Endothelial cell of umbilical vein (primary cell): ENCODE data around the gene RUVBL1. TPM values are rescaled to one million over a fixed set of nuclear protein-coding genes. Genes with fewer than 3 reads are reported as not detected.

ENCODE experiments used
- BruUV-seq: library from RNA; stranded (reverse); fragments of 400-500 nt; replicated peaks from 2 replicates; lab custom pipeline; 2021; lab: Mats Ljungman, UMichigan
- CTCF ChIA-PET: fragments of 300-600, 350-600 bp; sonication (Branson Sonifier 250); formaldehyde crosslinking; loops from one replicate; lab custom pipeline; 2021; ENCODE audit warnings: antibody characterized with exemption, inconsistent platforms; lab: Charles Lee
- POLR2A ChIA-PET: fragments of 300-600, 350-600 bp; sonication (Branson Sonifier 250); formaldehyde crosslinking; loops from one replicate; lab custom pipeline; 2021; ENCODE audit warnings: antibody characterized with exemption, inconsistent platforms; lab: Charles Lee
- DNase-seq: peaks from one replicate; pipeline ENCODE4 v3.0.0-alpha.2; 2011; ENCODE audit warnings: low read depth, low spot score
- FAIRE-seq: peaks from 2 replicates; lab custom pipeline; 2011; peaks lifted over from hg19 to GRCh38; lab: Jason Lieb, UNC
- H2AFZ ChIP-seq: 2 replicates; pipeline ENCODE4 v1.6.0; 2012; ENCODE audit warnings: low read depth, low read length, control low read depth, inconsistent platforms
- H3K27ac ChIP-seq: 2 replicates; pipeline ENCODE4 v1.5.1; 2011; ENCODE audit warnings: low read depth, mild to moderate bottlenecking, control low read depth, low read length, moderate library complexity; ENCODE audit not compliant: insufficient read depth
- H3K27me3 ChIP-seq, 2 experiments: 2 replicates each; pipeline versions ENCODE4 v1.6.0 to v1.6.1; 2011; ENCODE audit warnings: low read length in 2 of 2, mixed read lengths in 1 of 2; ENCODE audit not compliant: control insufficient read depth in 2 of 2, insufficient read depth in 2 of 2
- H3K36me3 ChIP-seq, 2 experiments: 2 replicates in 1 of 2; 3 replicates in 1 of 2; pipeline ENCODE4 v1.5.1; 2011; ENCODE audit warnings: low read length in 2 of 2, mild to moderate bottlenecking in 1 of 2, moderate library complexity in 1 of 2; ENCODE audit not compliant: control insufficient read depth in 2 of 2, insufficient read depth in 2 of 2; ENCODE audit errors: extremely low read depth in 1 of 2
- H3K4me1 ChIP-seq: 3 replicates; pipeline ENCODE4 v1.5.1; 2011; ENCODE audit warnings: mild to moderate bottlenecking, low read length; ENCODE audit not compliant: control insufficient read depth, insufficient read depth; ENCODE audit errors: extremely low read depth
- H3K4me2 ChIP-seq: 2 replicates; pipeline ENCODE4 v1.6.1; 2011; ENCODE audit warnings: low read length, control low read depth, mixed read lengths; ENCODE audit not compliant: insufficient read depth
- H3K4me3 ChIP-seq, 3 experiments: fragments of 200-600 bp in 1 of 3; sonication (generic), shearing (Covaris generic) in 1 of 3; replicated peaks in 1 of 3; 2 replicates each; pipeline ENCODE4 v1.5.1; 2011 to 2016; ENCODE audit warnings: control low read depth in 3 of 3, low read length in 3 of 3, mild to moderate bottlenecking in 2 of 3, inconsistent platforms in 1 of 3, low read depth in 1 of 3, moderate library complexity in 1 of 3; ENCODE audit not compliant: insufficient read depth in 1 of 3
- H3K79me2 ChIP-seq: 2 replicates; pipeline ENCODE4 v1.6.0; 2012; ENCODE audit warnings: low read length, inconsistent platforms; ENCODE audit not compliant: control insufficient read depth, insufficient read depth
- H3K9ac ChIP-seq: replicated peaks from 2 replicates; pipeline ENCODE3; 2011; ENCODE audit warnings: low read length, control low read depth; ENCODE audit not compliant: insufficient read depth; ENCODE audit errors: extremely low read depth
- H3K9me1 ChIP-seq: replicated peaks from 3 replicates; pipeline ENCODE4 v1.6.0; 2011; ENCODE audit warnings: mild to moderate bottlenecking, low read length; ENCODE audit not compliant: control insufficient read depth, insufficient read depth; ENCODE audit errors: extremely low read depth
- H3K9me3 ChIP-seq: replicated peaks from 2 replicates; pipeline ENCODE4 v1.5.1; 2012; ENCODE audit warnings: low read length, inconsistent platforms; ENCODE audit not compliant: control insufficient read depth, insufficient read depth
- H4K20me1 ChIP-seq: replicated peaks from 2 replicates; pipeline ENCODE3; 2011; ENCODE audit warnings: mild to moderate bottlenecking, low read length; ENCODE audit not compliant: control insufficient read depth, insufficient read depth; ENCODE audit errors: extremely low read depth
- CTCF ChIP-seq, 2 donors: IDR thresholded peaks; 1 replicate in 1 of 2; 2 replicates in 1 of 2; pipeline ENCODE4 v1.5.1; 2011; ENCODE audit warnings: low read length in 2 of 2, mild to moderate bottlenecking in 2 of 2, moderate library complexity in 2 of 2, control low read depth in 1 of 2, inconsistent platforms in 1 of 2, low read depth in 1 of 2; ENCODE audit not compliant: insufficient read depth in 1 of 2; ENCODE audit errors: extremely low read depth in 1 of 2
- EZH2 ChIP-seq: IDR thresholded peaks from 2 replicates; pipeline ENCODE4 v1.6.1; 2012; ENCODE audit warnings: borderline replicate concordance, low read depth, mild to moderate bottlenecking, moderate library complexity, low read length, inconsistent platforms; ENCODE audit not compliant: severe bottlenecking
- FOS ChIP-seq: IDR thresholded peaks from 2 replicates; pipeline ENCODE4 v1.6.1; 2011; ENCODE audit warnings: mild to moderate bottlenecking, low read length, moderate library complexity, borderline replicate concordance; ENCODE audit not compliant: insufficient read depth
- GATA2 ChIP-seq: IDR thresholded peaks from 2 replicates; pipeline ENCODE4 v1.7.0; 2011; ENCODE audit warnings: low read depth, mild to moderate bottlenecking, moderate library complexity, mixed read lengths, low read length; ENCODE audit not compliant: insufficient read length, insufficient read depth
- JUN ChIP-seq: IDR thresholded peaks from 2 replicates; pipeline ENCODE4 v1.6.1; 2011; ENCODE audit warnings: borderline replicate concordance, low read depth; ENCODE audit not compliant: insufficient read length, insufficient read depth
- MAX ChIP-seq: IDR thresholded peaks from 2 replicates; pipeline ENCODE4 v1.6.1; 2011; ENCODE audit not compliant: insufficient read depth, insufficient read length
- MYC ChIP-seq: IDR thresholded peaks from one replicate; pipeline ENCODE4 v1.6.1; 2011; ENCODE audit warnings: mild to moderate bottlenecking, low read depth, low read length
- POLR2A ChIP-seq: IDR thresholded peaks from 2 replicates; pipeline ENCODE4 v1.6.1; 2012; ENCODE audit warnings: low read depth, mild to moderate bottlenecking, control low read depth, low read length
- POLR2AphosphoS5 ChIP-seq: IDR thresholded peaks from 2 replicates; pipeline ENCODE4 v1.6.1; 2012; ENCODE audit warnings: low read depth, mild to moderate bottlenecking, control low read depth, low read length, moderate library complexity; ENCODE audit not compliant: insufficient read depth
- dilution Hi-C: fragments of 300-500 bp; cut with MboI; formaldehyde crosslinking; loops from one replicate; pipeline ENCODE4 v1.15.0; 2019; ENCODE audit warnings: low sequenced_read_pairs; ENCODE audit not compliant: extremely low pct_ligation_motif_present
- intact Hi-C: fragments of 100-400 bp; cut with micrococcal nuclease; formaldehyde crosslinking; loops from one replicate; pipeline ENCODE4 v1.10.0; 2022
- polyA plus RNA-seq, 4 experiments: library from polyadenylated mRNA; depleted of rRNA in 3 of 4; stranded (reverse) in 3 of 4; unstranded in 1 of 4; fragments of >200 nt; gene quantifications; 2 replicates each; pipeline versions ENCODE4 v1.2.1 to v1.2.3, GENCODE V29; 2011 to 2012; ENCODE audit warnings: missing spikeins in 1 of 4
- total RNA-seq: library from RNA; stranded (reverse); gene quantifications from 2 replicates; pipeline ENCODE4 v1.2.3, GENCODE V29; 2021

The RUVBL1 gene
- total and polyA plus RNA-seq, 2 donors (not counting 3 experiments of a cell fraction or from before 2014, with no cell fraction given) = 52.5 to 58.5 TPM

DNA sequence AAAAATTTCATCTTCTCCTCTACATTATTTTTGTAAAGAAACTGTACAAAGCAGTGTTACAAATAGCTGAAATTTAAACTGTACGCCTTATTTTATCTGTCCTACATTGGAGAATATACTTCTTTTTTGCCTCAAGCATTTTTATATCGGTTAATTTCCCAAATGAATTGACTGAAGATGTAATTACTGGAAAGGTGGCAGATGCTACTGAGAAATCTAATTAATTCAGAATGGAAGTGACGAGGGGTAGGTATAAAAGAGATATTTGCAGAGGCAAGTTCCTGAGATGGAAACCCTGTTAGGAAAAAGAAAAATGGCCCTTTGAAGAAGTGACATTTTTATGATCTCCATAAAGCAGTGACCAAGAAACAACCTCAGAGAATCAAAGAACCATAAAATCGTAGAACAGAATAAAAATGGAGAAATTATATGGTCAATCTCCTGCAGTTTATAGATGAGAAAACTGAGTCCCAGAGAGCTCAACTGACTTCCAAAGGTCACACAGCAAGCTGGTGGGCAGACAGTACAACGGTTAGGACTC is 20.4 kb downstream of the RUVBL1 start:
- H3K4me1 ChIP-seq = peaks cover 2% of the 10 kb centered on the region
- intact Hi-C loops = no loop called here
- no peaks in the 10 kb centered on the region for H4K20me1 ChIP-seq
- POLR2A ChIA-PET = no interaction called here
- peaks cover 0 to 17% of the 10 kb centered on the region in 2 experiments for H3K36me3 ChIP-seq
- H3K9me1 ChIP-seq = no peaks in the 10 kb centered on the region
- no peak overlapping the region for H3K4me3 ChIP-seq
- no peak overlapping the region for H3K27ac ChIP-seq
- no peaks in the 10 kb centered on the region for H3K27me3 ChIP-seq
- DNase-seq (no peak), FAIRE-seq (no peak)
- TF ChIP-seq FOS (no peak), MAX (no peak), MYC (no peak), EZH2 (no peak), JUN (no peak), GATA2 (no peak), CTCF (IDR thresholded peaks at IDR 0.05; ENCODE audit: extremely low read depth in 1 of 2, insufficient read depth in 1 of 2, low read depth in 1 of 2, low read length in 2 of 2) (no peak), POLR2A (no peak), POLR2AphosphoS5 (no peak)
- no peak overlapping the region for H3K9ac ChIP-seq
- no peak overlapping the region for H2AFZ ChIP-seq
- H3K79me2 ChIP-seq = peaks cover 7% of the 10 kb centered on the region
- BruUV-seq = no TSS peak
- dilution Hi-C loops = no loop called here
- CTCF ChIA-PET = interaction anchor here (1.0 to 1.3 kb wide), 2 partner anchors 8 to 30 kb away, joined by 4 to 6 read pairs (median 6); no protein-coding TSS in a partner anchor
- no peaks in the 10 kb centered on the region for H3K9me3 ChIP-seq
- no peak overlapping the region for H3K4me2 ChIP-seq
